ENCODE data around the gene HCRT. TPM values are rescaled to one million over a fixed set of nuclear protein-coding genes. Genes with fewer than 3 reads are reported as not detected.

HCRT gene
- total RNA-seq, 1 donor from 2014 or later: not detected

DNA sequence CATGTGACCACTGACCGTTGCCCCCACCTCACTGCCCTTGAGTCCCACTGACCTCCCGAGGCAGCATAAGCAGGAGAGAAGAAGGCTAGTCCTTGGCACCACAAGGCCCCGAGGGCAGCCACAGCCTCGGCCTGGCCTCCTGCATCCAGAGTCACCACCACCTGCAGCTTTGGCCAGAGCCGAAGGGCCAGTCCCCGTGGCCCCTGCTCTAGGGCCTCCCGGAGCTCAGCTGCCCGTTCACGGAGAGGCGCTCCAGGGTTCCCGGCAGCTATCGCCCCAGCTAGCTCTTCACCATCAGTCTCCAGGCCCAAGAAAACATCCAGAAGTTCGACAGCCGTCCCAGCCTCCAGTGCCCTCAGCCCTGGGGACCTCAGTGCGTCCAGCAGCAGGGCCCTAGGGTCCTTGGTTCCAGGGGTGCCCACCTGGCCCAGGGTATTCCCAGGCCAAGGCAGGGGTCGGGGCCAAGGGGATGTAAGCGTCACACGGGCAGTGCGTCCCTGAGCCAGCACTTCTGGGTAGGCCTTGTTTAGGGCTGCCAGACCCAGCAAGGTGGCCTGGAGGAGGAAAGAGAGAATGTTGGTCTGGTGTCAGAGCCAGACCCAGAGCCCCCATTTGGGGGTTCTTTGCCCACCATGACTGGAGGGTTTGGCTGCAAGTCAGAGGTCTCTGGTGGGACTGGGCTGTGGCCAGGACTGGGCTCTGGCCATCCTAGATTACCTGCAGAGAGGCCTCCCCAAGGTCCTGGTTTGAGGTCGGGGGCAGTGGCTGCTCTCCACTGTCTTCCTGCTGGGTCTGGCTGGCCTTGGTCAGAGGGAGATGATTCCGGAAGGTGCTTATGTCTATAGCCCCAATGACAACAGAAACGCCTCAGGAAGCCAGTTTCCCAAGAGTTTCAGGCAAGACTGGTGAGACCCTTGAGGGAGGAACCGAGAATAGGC is 7.2 kb upstream of the HCRT start:
- FAIRE-seq (no peak), DNase-seq (ENCODE audit: low read depth) (no peak)
- Histone ChIP-seq H3K9me3 (ENCODE audit: insufficient read depth, low read depth, low read length) (no peaks in the 10 kb centered on the region), H3K4me2 (ENCODE audit: low read length) (no peak overlapping the region), H4K20me1 (ENCODE audit: insufficient read depth, low read length) (no peaks in the 10 kb centered on the region), H3K9ac (ENCODE audit: low read length) (no peak overlapping the region), H3K79me2 (ENCODE audit: insufficient read depth, low read length) (no peaks in the 10 kb centered on the region), H3K27ac (ENCODE audit: low read depth, low read length) (no peak overlapping the region), H3K4me1 (ENCODE audit: insufficient read depth, low read length) (no peaks in the 10 kb centered on the region), H3K36me3 (ENCODE audit: insufficient read depth, low read length) (no peaks in the 10 kb centered on the region), H2AFZ (ENCODE audit: low read depth, low read length) (no peak overlapping the region), H3K27me3 (ENCODE audit: insufficient read depth, low read length) (no peaks in the 10 kb centered on the region), H3K4me3 (ENCODE audit: insufficient read depth, low read depth, low read length) (no peak overlapping the region)
- Mint-ChIP-seq H3K27ac (ENCODE audit: unreplicated experiment) (no peak overlapping the region), H3K4me3 (ENCODE audit: unreplicated experiment) (no peak overlapping the region), H3K4me1 (ENCODE audit: low read depth, unreplicated experiment) (no peaks in the 10 kb centered on the region), H3K9me3 (ENCODE audit: unreplicated experiment) (no peaks in the 10 kb centered on the region), H3K27me3 (ENCODE audit: low read depth, unreplicated experiment) (peaks cover 12% of the 10 kb centered on the region), H3K36me3 (ENCODE audit: low read depth, unreplicated experiment) (no peaks in the 10 kb centered on the region)
- no peak for TF ChIP-seq EZH2 (IDR thresholded peaks at IDR 0.05; ENCODE audit: insufficient read depth, low read length)
- TF ChIP-seq, protein P1, sequence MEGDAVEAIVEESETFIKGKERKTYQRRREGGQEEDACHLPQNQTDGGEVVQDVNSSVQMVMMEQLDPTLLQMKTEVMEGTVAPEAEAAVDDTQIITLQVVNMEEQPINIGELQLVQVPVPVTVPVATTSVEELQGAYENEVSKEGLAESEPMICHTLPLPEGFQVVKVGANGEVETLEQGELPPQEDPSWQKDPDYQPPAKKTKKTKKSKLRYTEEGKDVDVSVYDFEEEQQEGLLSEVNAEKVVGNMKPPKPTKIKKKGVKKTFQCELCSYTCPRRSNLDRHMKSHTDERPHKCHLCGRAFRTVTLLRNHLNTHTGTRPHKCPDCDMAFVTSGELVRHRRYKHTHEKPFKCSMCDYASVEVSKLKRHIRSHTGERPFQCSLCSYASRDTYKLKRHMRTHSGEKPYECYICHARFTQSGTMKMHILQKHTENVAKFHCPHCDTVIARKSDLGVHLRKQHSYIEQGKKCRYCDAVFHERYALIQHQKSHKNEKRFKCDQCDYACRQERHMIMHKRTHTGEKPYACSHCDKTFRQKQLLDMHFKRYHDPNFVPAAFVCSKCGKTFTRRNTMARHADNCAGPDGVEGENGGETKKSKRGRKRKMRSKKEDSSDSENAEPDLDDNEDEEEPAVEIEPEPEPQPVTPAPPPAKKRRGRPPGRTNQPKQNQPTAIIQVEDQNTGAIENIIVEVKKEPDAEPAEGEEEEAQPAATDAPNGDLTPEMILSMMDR (IDR thresholded peaks at IDR 0.05; ENCODE audit: insufficient read depth, low read depth, low read length): no peak

DNA sequence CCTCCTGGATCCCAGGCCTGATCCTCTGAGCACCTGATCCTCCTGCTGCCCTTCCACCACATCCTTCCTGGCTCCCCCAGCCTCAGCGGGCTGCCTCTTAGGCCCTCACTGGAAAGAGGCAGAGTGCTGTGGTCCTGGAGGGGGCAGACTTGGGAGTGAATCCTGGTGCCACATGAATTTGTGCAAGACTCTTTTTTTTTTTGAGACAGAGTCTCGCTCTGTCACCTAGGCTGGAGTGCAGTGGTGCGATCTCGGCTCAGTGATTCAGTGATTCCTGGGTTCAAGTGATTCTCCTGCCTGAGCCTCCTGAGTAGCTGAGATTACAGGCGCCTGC is 6.0 kb upstream of the HCRT start:
- H3K4me3 Mint-ChIP-seq (ENCODE audit: unreplicated experiment): no peak overlapping the region
- TF ChIP-seq, protein P1 (IDR thresholded peaks at IDR 0.05; ENCODE audit: insufficient read depth, low read depth, low read length): no peak
- TF ChIP-seq EZH2 (IDR thresholded peaks at IDR 0.05; ENCODE audit: insufficient read depth, low read length): no peak
- H3K9me3 Mint-ChIP-seq (ENCODE audit: unreplicated experiment): no peaks in the 10 kb centered on the region
- Histone ChIP-seq H3K4me1 (ENCODE audit: insufficient read depth, low read length) (no peaks in the 10 kb centered on the region), H3K79me2 (ENCODE audit: insufficient read depth, low read length) (no peaks in the 10 kb centered on the region), H3K9me3 (ENCODE audit: insufficient read depth, low read depth, low read length) (no peaks in the 10 kb centered on the region), H3K36me3 (ENCODE audit: insufficient read depth, low read length) (no peaks in the 10 kb centered on the region), H3K27me3 (ENCODE audit: insufficient read depth, low read length) (no peaks in the 10 kb centered on the region), H3K9ac (ENCODE audit: low read length) (no peak overlapping the region), H3K4me2 (ENCODE audit: low read length) (no peak overlapping the region), H2AFZ (ENCODE audit: low read depth, low read length) (no peak overlapping the region), H4K20me1 (ENCODE audit: insufficient read depth, low read length) (no peaks in the 10 kb centered on the region), H3K27ac (ENCODE audit: low read depth, low read length) (no peak overlapping the region), H3K4me3 (ENCODE audit: insufficient read depth, low read depth, low read length) (no peak overlapping the region)
- DNase-seq (ENCODE audit: low read depth) (no peak), FAIRE-seq (no peak)
- H3K27me3 Mint-ChIP-seq (ENCODE audit: low read depth, unreplicated experiment): peaks cover 12% of the 10 kb centered on the region
- no peaks in the 10 kb centered on the region for H3K36me3 Mint-ChIP-seq (ENCODE audit: low read depth, unreplicated experiment)
- no peak overlapping the region for H3K27ac Mint-ChIP-seq (ENCODE audit: unreplicated experiment)
- no peaks in the 10 kb centered on the region for H3K4me1 Mint-ChIP-seq (ENCODE audit: low read depth, unreplicated experiment)
